Hematopoietic multipotent progenitor cell treated with erythropoietin and hydrocortisone succinate and interleukin-3 and kit ligand, for 4 days (in vitro differentiated cells): ENCODE data around the gene PAK2.
"Not testable (repeated sequence)": the region's sequence is repeated elsewhere in the genome, so short reads cannot be mapped to it uniquely, and the experiment has no call there.

Experiments
- DNase-seq: peaks from one replicate; pipeline ENCODE4 v3.0.0-alpha.2; 2015

PAK2 gene

DNA sequence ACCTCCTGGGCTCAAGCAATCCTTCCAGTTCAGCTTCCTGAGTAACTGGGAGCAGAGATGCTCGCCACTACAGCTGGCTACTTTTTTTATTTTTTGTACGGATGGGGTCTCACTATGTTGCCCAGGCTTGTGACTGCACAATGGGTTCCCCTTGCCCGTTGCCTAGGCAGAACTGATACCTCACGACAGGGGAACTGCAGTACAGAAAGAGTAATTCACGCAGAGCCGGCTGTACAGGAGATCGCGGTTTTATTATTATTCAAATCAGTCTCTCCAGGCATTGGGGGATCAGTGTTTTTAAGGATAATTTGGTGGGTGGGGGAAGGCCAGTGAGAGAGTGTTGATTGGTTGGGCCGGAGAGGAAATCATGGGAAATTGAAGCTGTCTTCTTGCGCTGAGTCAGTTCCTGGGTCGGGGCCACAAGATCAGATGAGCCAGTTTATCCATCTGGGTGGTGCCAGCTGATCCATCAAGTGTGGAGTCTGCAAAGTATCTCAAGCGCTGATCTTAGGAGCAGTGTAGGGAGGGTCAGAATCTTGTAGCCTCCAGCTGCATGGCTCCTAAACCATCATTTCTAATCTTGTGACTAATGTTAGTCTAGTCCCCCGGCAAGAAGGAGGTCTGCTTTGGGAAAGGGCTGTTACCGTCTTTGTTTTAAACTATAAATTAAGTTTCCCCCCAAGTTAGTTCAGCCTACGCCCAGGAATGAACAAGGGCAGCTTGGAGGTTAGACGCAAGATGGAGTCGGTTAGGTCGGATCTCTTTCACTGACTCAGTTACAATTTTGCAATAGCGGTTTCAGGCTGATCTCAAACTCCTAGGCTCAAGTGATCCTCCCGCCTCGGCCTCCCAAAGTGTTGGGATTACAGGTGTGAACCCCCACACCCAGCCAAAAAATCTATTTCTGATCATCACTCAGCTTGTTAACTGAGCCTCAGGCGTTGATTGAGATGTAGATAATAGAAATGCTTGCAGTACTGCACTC, 104.9 kb downstream of the PAK2 start:
- not testable (repeated sequence) for DNase-seq

DNA sequence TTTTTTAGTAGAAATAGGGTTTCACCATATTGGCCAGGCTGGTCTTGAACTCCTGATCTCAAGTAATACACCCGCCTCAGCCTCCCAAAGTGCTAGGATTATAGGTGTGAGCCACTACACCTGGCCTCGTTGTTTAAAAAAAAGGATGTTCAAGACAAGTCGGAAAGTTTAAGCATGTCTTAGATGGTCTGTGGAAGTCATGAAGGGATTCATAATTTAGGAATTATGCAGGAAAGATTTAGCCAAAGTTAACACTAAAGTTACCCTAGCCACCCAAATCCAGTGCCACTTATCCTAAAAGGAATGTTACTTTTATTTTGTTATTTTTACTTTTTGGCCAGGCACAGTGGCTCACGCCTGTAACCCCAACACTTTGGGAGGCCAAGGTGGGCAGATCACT, 108.7 kb downstream of the PAK2 start:
- DNase-seq: not testable (repeated sequence)

GRCh38 chr3:196849180-196849741, 109.6 kb downstream of the PAK2 start:
- no peak for DNase-seq

GRCh38 chr3:196863000-196863399, 123.3 kb downstream of the PAK2 start:
- not testable (repeated sequence) for DNase-seq

DNA sequence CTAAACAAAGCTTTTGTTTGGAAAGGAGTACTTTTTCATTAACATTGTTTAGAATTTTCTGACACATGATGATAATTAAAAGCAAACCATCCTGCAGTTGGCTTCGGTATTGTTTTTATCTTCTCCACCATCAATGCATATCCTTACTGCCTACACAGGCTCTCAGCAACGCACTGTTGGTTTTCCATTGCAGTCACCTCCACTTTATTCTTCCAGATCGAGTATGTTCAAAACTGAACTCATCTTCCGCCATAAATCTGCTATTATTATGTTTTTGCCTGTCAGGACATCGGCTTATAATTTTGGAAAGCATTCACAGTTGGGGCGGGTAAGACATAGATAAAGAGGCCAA, 127.5 kb downstream of the PAK2 start:
- no peak for DNase-seq

- DNase-seq: peak; percentile 97
These were observed 128.0 kb downstream of the PAK2 start, which contains the start of gene SENP5 for GRCh38 chr3:196867507-196868296. SENP5 (plus strand) TSS chr3:196867920; CDS start chr3:196885182, 17,262 bp downstream.

DNA sequence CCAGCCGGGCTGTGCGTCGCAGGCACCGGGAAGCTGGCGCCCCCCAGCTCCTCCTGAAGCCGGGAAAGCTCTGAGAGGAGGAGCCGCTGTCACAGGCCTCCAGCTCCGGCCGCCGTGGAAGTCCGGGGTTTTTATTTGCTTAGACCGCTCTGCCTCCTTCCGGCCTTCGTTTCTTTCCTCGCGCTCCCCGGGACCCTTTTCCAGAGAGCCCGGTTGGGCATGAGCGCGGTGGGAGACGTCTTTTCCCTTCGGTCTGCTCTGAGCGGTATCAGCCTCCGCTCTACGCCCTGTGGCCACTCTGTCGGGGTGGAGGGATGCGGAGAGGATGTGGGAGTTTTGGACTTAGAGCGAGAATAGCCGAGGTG, 128.6 kb downstream of the PAK2 start:
- DNase-seq: peak; percentile 58

- no peak for DNase-seq
These were observed 132.7 kb downstream of the PAK2 start for GRCh38 chr3:196872316-196872715.

DNA sequence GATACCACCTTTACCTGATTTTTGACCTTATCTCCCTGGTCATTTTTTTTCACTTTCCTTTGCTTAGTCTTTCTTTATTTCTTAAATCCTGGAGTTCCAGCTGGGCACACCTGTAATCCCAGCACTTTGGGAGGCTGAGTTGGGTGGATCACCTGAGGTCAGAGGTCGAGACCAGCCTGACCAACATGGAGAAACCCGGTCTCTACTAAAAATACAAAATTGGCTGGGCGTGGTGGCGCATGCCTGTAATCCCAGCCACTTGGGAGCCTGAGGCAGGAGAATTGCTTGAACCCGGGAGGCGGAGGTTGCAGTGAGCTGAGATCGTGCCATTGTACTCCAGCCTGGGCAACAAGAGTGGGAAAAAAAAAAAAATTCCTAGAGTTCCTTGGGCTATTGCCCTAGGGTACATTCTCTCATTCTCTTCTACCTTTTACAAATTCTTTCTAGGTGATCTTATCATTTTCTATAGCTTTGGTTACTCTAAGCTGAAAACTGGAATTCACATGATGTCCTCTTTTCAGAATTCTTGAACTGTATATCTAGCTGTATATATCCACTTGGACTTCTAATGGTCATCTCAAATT, 134.9 kb downstream of the PAK2 start:
- DNase-seq: not testable (repeated sequence)

DNA sequence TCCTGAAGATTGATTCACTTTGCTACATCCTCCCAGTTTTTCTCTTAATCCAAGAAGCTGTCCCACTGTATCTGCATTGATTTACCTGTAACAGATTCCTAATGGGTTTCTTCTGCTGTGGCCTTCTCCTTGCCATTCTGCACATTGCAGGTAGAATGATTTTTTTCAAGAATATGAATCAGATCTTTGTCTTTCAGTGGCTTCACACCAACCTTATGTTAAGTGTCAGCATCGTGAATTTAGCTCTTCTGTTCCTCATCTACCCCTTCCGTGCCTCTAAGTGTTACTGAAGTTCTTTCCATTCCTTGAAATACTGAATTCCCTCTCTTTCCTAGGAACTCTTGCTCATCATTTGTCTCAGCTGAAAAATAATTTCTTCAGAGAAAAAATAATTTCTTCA, 135.6 kb downstream of the PAK2 start:
- DNase-seq: no peak
